Vagina (tissue), 2 donors: ENCODE results near the gene B3GALT5. TPM values are rescaled to one million over a fixed set of nuclear protein-coding genes. Genes with fewer than 3 reads are reported as not detected.

ENCODE experiments used
- DNase-seq, 2 donors: peaks; one replicate each; pipeline ENCODE4 v3.0.0-alpha.2; 2017; ENCODE audit errors: extremely low spot score in 2 of 2
- H3K27ac ChIP-seq: fragments of 200-600 bp; sonication (generic); one replicate; pipeline ENCODE4 v1.5.1; 2019
- H3K27me3 ChIP-seq: fragments of 200-600 bp; sonication (generic); one replicate; pipeline ENCODE4 v1.5.1; 2019
- H3K36me3 ChIP-seq, 2 donors: fragments of 200-600 bp; sonication (generic); one replicate each; pipeline ENCODE4 v1.5.1; 2017 to 2019
- H3K4me1 ChIP-seq: fragments of 200-600 bp; sonication (generic); one replicate; pipeline ENCODE4 v1.5.1; 2019
- H3K4me3 ChIP-seq, 2 donors: fragments of 200-600 bp; sonication (generic); 1 replicate in 1 of 2; 2 replicates in 1 of 2; pipeline ENCODE4 v1.5.1; 2016 to 2019
- H3K9me3 ChIP-seq: fragments of 200-600 bp; sonication (generic); one replicate; pipeline ENCODE4 v1.5.1; 2019
- CTCF ChIP-seq, 3 experiments: fragments of 450-650 bp in 2 of 3; fragments of 200-600 bp in 1 of 3; sonication (generic) in 1 of 3; IDR thresholded peaks; one replicate each; pipeline ENCODE4 v1.5.1; 2017 to 2019; ENCODE audit warnings: antibody characterized with exemption in 3 of 3, mild to moderate bottlenecking in 2 of 3, moderate library complexity in 2 of 3
- POLR2A ChIP-seq, 2 donors: fragments of 450-650 bp; IDR thresholded peaks; one replicate each; pipeline ENCODE4 v1.6.1; 2017; ENCODE audit warnings: antibody characterized with exemption in 2 of 2, mild to moderate bottlenecking in 2 of 2, moderate library complexity in 2 of 2
- POLR2AphosphoS5 ChIP-seq, 2 donors: sonication (generic); formaldehyde crosslinking; IDR thresholded peaks; one replicate each; pipeline ENCODE4 v1.9.0; 2017; ENCODE audit warnings: antibody characterized with exemption in 2 of 2, mild to moderate bottlenecking in 2 of 2, low read depth in 1 of 2; ENCODE audit not compliant: insufficient read depth in 1 of 2
- intact Hi-C: fragments of 100-400 bp; cut with DNase I; formaldehyde crosslinking; loops from one replicate; pipeline ENCODE4 v1.15.1; 2023
- total RNA-seq: library from RNA; depleted of rRNA; stranded (reverse); fragments of >200 nt; gene quantifications from one replicate; pipeline ENCODE4 v1.2.3, GENCODE V29; 2016

B3GALT5 gene
- total RNA-seq, 1 donor from 2014 or later, result 1.5 TPM

DNA sequence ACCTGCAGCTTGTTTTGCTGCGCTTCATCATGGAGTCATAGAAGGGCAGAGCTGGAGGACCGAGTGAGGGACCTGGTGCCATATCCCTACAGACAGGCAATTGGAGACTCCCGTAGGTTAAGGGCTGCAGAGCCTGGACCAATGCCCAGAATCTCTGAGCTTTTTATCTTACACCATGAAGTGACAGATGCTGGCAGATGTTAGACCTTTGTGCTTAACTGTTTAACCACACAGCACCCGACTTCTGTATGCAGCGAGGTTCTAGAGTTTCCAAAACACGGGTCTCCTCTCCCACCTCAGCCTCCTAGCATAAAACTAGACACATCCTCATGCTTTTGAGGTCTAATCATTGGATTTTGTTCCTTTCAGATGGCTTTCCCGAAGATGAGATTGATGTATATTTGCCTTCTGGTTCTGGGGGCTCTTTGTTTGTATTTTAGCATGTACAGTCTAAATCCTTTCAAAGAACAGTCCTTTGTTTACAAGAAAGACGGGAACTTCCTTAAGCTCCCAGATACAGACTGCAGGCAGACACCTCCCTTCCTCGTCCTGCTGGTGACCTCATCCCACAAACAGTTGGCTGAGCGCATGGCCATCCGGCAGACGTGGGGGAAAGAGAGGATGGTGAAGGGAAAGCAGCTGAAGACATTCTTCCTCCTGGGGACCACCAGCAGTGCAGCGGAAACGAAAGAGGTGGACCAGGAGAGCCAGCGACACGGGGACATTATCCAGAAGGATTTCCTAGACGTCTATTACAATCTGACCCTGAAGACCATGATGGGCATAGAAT lies 47.6 kb downstream of the B3GALT5 start:
- TF ChIP-seq CTCF (IDR thresholded peaks at IDR 0.05), result no peak
- peak in 1 of 2 donors; percentile 34 for TF ChIP-seq POLR2AphosphoS5 (IDR thresholded peaks at IDR 0.05; ENCODE audit: insufficient read depth in 1 of 2, low read depth in 1 of 2)
- no peak for TF ChIP-seq POLR2A (IDR thresholded peaks at IDR 0.05)
- Histone ChIP-seq H3K9me3 (no peaks in the 10 kb centered on the region), H3K27ac (no peak overlapping the region), H3K36me3 (no peaks in the 10 kb centered on the region), H3K27me3 (no peaks in the 10 kb centered on the region), H3K4me1 (peaks cover 12% of the 10 kb centered on the region), H3K4me3 (no peak overlapping the region)
- DNase-seq, result peak in 1 of 2 donors; percentile 58
- intact Hi-C loops, result no loop called here

GRCh38 chr21:39661121-39661520 lies 48.4 kb downstream of the B3GALT5 start:
- no peak overlapping the region for H3K27ac ChIP-seq
- no peak for DNase-seq

DNA sequence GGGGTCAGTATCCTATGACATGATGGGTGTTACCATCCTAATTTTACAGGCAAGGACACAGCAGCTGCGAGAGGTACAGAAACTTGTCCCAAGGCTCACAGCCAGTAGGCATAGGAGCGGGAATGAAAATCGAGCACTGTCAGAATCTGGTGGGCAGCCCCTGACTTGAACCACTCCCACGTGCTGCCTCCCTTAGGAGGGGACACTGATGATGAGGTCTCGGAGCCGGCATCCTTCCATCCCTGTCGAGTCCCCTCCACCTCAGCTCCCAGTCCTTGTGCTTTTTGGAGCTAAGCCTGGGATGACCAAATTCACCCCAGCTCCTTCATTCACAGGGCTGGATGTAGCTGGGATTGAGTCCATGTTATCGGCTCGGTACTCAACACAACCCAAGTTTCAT lies 49.0 kb downstream of the B3GALT5 start:
- H3K27ac ChIP-seq, result no peak overlapping the region
- H3K9me3 ChIP-seq, result no peaks in the 10 kb centered on the region
- no peaks in the 10 kb centered on the region for H3K27me3 ChIP-seq
- H3K4me1 ChIP-seq, result peaks cover 12% of the 10 kb centered on the region
- no peak overlapping the region for H3K4me3 ChIP-seq
- H3K36me3 ChIP-seq, result no peaks in the 10 kb centered on the region
- TF ChIP-seq POLR2A (IDR thresholded peaks at IDR 0.05) (no peak), POLR2AphosphoS5 (IDR thresholded peaks at IDR 0.05; ENCODE audit: insufficient read depth in 1 of 2, low read depth in 1 of 2) (no peak), CTCF (IDR thresholded peaks at IDR 0.05) (no peak)
- intact Hi-C loops, result no loop called here
- no peak for DNase-seq

More at GRCh38 chr21:39661121-39661520, 48.4 kb downstream of the B3GALT5 start:
- intact Hi-C loops, result no loop called here
- no peak for TF ChIP-seq POLR2AphosphoS5 (IDR thresholded peaks at IDR 0.05; ENCODE audit: insufficient read depth in 1 of 2, low read depth in 1 of 2)
- TF ChIP-seq POLR2A (IDR thresholded peaks at IDR 0.05), result no peak
- TF ChIP-seq CTCF (IDR thresholded peaks at IDR 0.05), result no peak
- peaks cover 12% of the 10 kb centered on the region for H3K4me1 ChIP-seq
- H3K36me3 ChIP-seq, result no peaks in the 10 kb centered on the region
- no peaks in the 10 kb centered on the region for H3K27me3 ChIP-seq
- no peaks in the 10 kb centered on the region for H3K9me3 ChIP-seq
- H3K4me3 ChIP-seq, result no peak overlapping the region

- no peaks in the 10 kb centered on the region for H3K36me3 ChIP-seq
- TF ChIP-seq POLR2A (IDR thresholded peaks at IDR 0.05) (no peak), POLR2AphosphoS5 (IDR thresholded peaks at IDR 0.05; ENCODE audit: insufficient read depth in 1 of 2, low read depth in 1 of 2) (no peak), CTCF (IDR thresholded peaks at IDR 0.05) (no peak)
- H3K4me1 ChIP-seq, result peaks cover 12% of the 10 kb centered on the region
- intact Hi-C loops, result no loop called here
- no peak overlapping the region for H3K27ac ChIP-seq
- no peak for DNase-seq
- no peaks in the 10 kb centered on the region for H3K27me3 ChIP-seq
- no peaks in the 10 kb centered on the region for H3K9me3 ChIP-seq
- no peak overlapping the region for H3K4me3 ChIP-seq
These were observed 49.7 kb downstream of the B3GALT5 start for GRCh38 chr21:39662411-39662953.

DNA sequence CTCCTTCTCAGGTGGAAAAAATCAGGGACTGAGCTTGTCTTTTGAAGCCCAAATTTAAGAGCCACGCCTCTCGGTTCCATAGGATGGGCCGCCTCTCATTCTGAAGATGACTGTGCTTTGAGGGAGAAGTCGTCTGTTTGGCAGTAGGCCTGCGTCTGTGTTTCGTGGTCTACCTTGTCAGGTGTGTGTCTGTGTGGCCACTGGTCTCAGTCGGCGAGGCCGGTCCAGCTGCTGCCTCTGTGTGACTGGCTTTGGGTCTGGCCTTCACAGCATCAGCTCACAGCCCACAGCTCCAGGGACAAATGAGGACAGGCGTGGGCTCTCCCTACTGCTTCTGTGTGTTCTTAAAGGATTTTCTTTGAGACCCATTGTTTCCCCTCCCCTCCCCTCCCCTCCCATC lies 50.3 kb downstream of the B3GALT5 start:
- H3K4me3 ChIP-seq, result no peak overlapping the region
- DNase-seq, result no peak

More for the DNA sequence above, 50.3 kb downstream of the B3GALT5 start:
- Histone ChIP-seq H3K36me3 (no peaks in the 10 kb centered on the region), H3K9me3 (no peaks in the 10 kb centered on the region), H3K4me1 (peaks cover 12% of the 10 kb centered on the region), H3K27ac (no peak overlapping the region), H3K27me3 (no peaks in the 10 kb centered on the region)
- TF ChIP-seq POLR2AphosphoS5 (IDR thresholded peaks at IDR 0.05; ENCODE audit: insufficient read depth in 1 of 2, low read depth in 1 of 2) (no peak), CTCF (IDR thresholded peaks at IDR 0.05) (no peak), POLR2A (IDR thresholded peaks at IDR 0.05) (no peak)
- intact Hi-C loops, result no loop called here
